Measurements from ENCODE around the gene FBXO38. TPM values are rescaled to one million over a fixed set of nuclear protein-coding genes. Genes with fewer than 3 reads are reported as not detected.

Gene FBXO38
- total RNA-seq, 2 experiments from 2014 or later: 31.7 to 34.2 TPM

DNA sequence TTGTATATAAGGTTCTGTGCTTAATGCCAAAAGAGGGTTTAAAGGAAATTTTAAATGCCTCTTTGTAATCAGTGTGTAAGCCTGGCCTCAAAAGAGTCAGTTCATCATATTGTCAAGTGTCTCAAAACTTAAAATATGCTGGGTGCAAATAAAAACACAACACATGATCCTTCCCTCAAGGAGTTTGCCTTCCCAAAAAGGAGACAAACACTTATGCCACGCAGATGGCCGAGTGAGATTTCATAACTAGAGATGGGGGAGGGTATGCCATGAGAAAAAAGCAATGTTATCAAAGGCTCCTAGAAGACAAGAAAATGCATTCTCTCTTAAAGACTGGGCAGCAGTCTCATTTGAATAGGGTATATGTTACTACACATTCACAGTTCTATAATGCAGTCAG lies 55.2 kb downstream of the FBXO38 start:
- no peak for DNase-seq
- CTCF ChIA-PET: interaction anchor here (0.6 to 7.3 kb wide), 3 partner anchors 25 to 292 kb away, joined by 7 to 111 read pairs (median 13); no protein-coding TSS in a partner anchor
- intact Hi-C loops (cut with micrococcal nuclease): no loop called here
- Mint-ChIP-seq H3K27ac (peak overlapping the region; percentile 66), H3K27me3 (ENCODE audit: low read depth) (no peaks in the 10 kb centered on the region), H3K4me1 (ENCODE audit: low read depth) (peaks cover 5% of the 10 kb centered on the region), H3K36me3 (ENCODE audit: low read depth) (peaks cover 14% of the 10 kb centered on the region), H3K4me3 (no peak overlapping the region), H3K9me3 (no peaks in the 10 kb centered on the region)

- Mint-ChIP-seq H3K4me3 (no peak overlapping the region), H3K36me3 (ENCODE audit: low read depth) (peaks cover 5% of the 10 kb centered on the region), H3K9me3 (no peaks in the 10 kb centered on the region), H3K27me3 (ENCODE audit: low read depth) (no peaks in the 10 kb centered on the region), H3K4me1 (ENCODE audit: low read depth) (no peaks in the 10 kb centered on the region), H3K27ac (no peak overlapping the region)
- CTCF ChIA-PET: interaction anchor here (0.7 to 7.3 kb wide), 12 partner anchors 11 to 288 kb away, joined by 3 to 111 read pairs (median 6); no protein-coding TSS in a partner anchor
- DNase-seq: no peak
- intact Hi-C loops (cut with micrococcal nuclease): loop anchor here (5.0 to 10.0 kb wide), 5 partner anchors 148 to 672 kb away; no protein-coding TSS in a partner anchor
Observed at GRCh38 chr5:148443241-148443640, 59.5 kb downstream of the FBXO38 start.

DNA sequence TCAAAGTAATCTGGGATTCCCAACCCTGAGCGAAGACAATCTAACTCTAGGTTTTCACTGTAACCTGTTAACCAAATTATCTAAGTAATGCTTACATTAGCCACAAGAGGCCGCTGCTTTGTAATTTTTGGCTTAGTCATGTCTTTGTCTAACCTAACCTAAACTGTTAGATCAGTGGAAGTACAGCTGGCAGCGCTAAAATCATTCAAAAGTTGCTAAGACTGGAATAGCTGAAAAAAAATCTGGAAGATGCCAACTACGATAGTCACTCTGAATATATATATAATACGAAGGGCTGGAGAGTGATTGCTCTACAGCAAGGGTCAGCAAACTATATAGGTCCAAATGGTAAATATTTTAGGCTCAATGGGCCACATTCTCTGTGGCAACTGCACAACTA lies 60.2 kb downstream of the FBXO38 start:
- H3K36me3 Mint-ChIP-seq (ENCODE audit: low read depth): peaks cover 4% of the 10 kb centered on the region
- CTCF ChIA-PET: interaction anchor here (0.6 to 7.3 kb wide), 12 partner anchors 11 to 591 kb away, joined by 3 to 111 read pairs (median 4); no protein-coding TSS in a partner anchor
- H3K4me3 Mint-ChIP-seq: no peak overlapping the region
- H3K27ac Mint-ChIP-seq: no peak overlapping the region
- H3K27me3 Mint-ChIP-seq (ENCODE audit: low read depth): no peaks in the 10 kb centered on the region
- H3K4me1 Mint-ChIP-seq (ENCODE audit: low read depth): no peaks in the 10 kb centered on the region
- DNase-seq: peak; percentile 67
- no peaks in the 10 kb centered on the region for H3K9me3 Mint-ChIP-seq
- intact Hi-C loops (cut with micrococcal nuclease): loop anchor here (1.0 to 10.0 kb wide), 8 partner anchors 39 to 671 kb away; no protein-coding TSS in a partner anchor

DNA sequence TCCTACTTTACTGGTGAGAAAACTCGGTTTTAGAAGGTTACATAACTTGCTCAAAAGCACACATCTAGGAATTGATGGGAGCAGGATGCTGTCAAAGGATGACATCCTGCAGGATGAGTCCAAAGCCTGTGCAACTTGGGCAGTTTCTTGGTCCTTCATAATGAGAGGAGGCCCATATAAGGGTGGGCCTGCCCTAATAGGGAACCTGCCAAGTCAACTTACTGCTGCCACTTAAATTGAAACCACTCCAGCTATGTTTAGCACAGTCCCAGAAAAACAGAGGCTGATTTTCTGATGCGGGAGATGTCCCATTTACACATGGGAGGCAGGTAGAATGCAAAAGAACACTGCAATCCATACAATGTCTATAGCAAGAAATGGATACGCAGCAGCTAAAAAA lies 61.8 kb downstream of the FBXO38 start:
- Mint-ChIP-seq H3K9me3 (no peaks in the 10 kb centered on the region), H3K36me3 (ENCODE audit: low read depth) (no peaks in the 10 kb centered on the region), H3K4me1 (ENCODE audit: low read depth) (no peaks in the 10 kb centered on the region), H3K27ac (no peak overlapping the region), H3K27me3 (ENCODE audit: low read depth) (no peaks in the 10 kb centered on the region), H3K4me3 (no peak overlapping the region)
- CTCF ChIA-PET: interaction anchor here (0.7 to 7.3 kb wide), 2 partner anchors 41 to 285 kb away, joined by 3 to 111 read pairs; no protein-coding TSS in a partner anchor
- intact Hi-C loops (cut with micrococcal nuclease): loop anchor here (10.0 kb wide), 2 partner anchors 151 to 669 kb away; no protein-coding TSS in a partner anchor
- no peak for DNase-seq

DNA sequence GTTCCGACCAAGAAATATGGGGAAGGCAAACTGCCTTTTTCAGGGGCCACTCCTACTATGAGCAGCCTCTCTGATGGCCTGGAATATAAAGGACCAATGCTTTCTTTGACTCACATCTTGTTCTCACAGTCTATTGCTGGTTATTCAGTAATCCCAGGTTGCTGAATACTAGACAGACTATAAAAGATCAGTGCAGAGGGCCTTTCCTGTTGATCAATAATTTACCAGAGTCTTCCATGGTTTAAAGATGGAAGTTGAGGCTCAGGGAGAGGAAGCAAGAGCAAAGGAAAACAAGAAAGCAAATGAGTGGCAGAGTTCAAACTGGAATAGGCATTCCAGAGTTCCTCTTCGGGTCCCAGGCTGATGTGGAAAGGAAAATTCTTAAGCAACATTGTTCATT lies 62.9 kb downstream of the FBXO38 start:
- intact Hi-C loops (cut with micrococcal nuclease): loop anchor here (10.0 kb wide), 2 partner anchors 152 to 668 kb away; no protein-coding TSS in a partner anchor
- no peaks in the 10 kb centered on the region for H3K27me3 Mint-ChIP-seq (ENCODE audit: low read depth)
- H3K9me3 Mint-ChIP-seq: no peaks in the 10 kb centered on the region
- H3K27ac Mint-ChIP-seq: no peak overlapping the region
- no peaks in the 10 kb centered on the region for H3K4me1 Mint-ChIP-seq (ENCODE audit: low read depth)
- no peak for DNase-seq
- no peak overlapping the region for H3K4me3 Mint-ChIP-seq
- no peaks in the 10 kb centered on the region for H3K36me3 Mint-ChIP-seq (ENCODE audit: low read depth)
- CTCF ChIA-PET: interaction anchor here (0.7 kb wide), 1 partner anchor 604 kb away, joined by 3 read pairs; no protein-coding TSS in a partner anchor

DNA sequence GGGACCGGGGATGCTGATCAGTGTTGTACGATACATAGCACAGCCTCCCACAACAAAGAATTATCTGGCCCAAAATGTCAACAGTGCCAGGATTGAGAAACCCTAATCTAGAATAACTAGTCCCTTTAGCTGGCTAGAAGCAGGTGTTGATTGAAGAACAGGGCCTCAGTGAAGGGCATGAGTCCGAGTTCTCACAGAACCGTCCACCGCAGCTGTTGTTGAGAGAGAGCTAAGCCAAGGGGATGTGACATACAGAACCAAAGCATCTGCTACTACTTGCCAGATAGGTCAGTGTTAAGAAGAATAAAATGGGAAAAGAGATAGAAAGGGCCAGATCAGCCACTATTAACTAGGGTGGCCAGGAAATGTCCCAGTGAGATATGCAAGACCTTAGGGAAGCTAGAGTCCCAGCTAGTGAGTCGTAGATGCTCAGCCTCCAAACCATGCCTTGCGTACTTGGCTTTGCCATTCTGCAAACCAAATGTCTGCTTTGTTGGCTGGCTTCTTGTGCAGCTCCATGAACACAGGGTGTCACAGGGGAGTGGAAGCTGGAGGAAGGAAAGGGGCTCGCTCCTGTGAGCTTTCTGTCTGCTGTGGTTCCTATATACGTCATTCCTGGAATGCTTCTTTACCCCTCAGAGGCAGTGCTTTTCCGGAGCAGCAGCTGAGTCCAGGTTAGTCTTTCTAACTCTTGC lies 68.9 kb downstream of the FBXO38 start:
- Mint-ChIP-seq H3K4me3 (no peak overlapping the region), H3K27ac (no peak overlapping the region), H3K27me3 (ENCODE audit: low read depth) (peaks cover 3% of the 10 kb centered on the region), H3K9me3 (no peaks in the 10 kb centered on the region), H3K4me1 (ENCODE audit: low read depth) (no peaks in the 10 kb centered on the region), H3K36me3 (ENCODE audit: low read depth) (no peaks in the 10 kb centered on the region)
- CTCF ChIA-PET: interaction anchor here (0.5 to 5.3 kb wide), 3 partner anchors 10 to 548 kb away, joined by 3 to 31 read pairs (median 3); no protein-coding TSS in a partner anchor
- DNase-seq: no peak
- intact Hi-C loops (cut with micrococcal nuclease): no loop called here

DNA sequence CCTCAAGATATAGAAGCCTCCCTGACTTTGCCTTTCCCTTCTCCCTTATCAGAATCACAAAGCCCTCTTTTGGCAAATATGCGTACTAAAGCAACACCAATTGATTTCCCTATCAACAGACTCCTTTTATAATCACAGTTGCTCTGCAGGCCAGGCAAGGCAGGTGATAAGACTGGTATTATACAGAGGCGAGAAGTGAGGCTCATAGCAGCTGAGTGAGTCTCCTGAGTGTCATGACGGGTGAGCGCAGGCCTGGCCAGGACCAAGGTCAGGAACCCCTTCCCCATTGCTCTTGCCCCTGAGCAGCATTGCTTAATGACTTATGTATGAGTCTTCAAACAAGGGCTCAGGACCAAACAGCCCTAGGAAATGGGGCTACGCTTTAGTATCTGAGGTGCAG lies 70.8 kb downstream of the FBXO38 start:
- no peak for DNase-seq
- peaks cover 2% of the 10 kb centered on the region for H3K4me1 Mint-ChIP-seq (ENCODE audit: low read depth)
- H3K9me3 Mint-ChIP-seq: no peaks in the 10 kb centered on the region
- peaks cover 7% of the 10 kb centered on the region for H3K27me3 Mint-ChIP-seq (ENCODE audit: low read depth)
- H3K36me3 Mint-ChIP-seq (ENCODE audit: low read depth): no peaks in the 10 kb centered on the region
- H3K4me3 Mint-ChIP-seq: no peak overlapping the region
- CTCF ChIA-PET: interaction anchor here (0.6 to 5.3 kb wide), 3 partner anchors 12 to 276 kb away, joined by 3 to 31 read pairs (median 3); no protein-coding TSS in a partner anchor
- intact Hi-C loops (cut with micrococcal nuclease): no loop called here
- no peak overlapping the region for H3K27ac Mint-ChIP-seq

- H3K36me3 Mint-ChIP-seq (ENCODE audit: low read depth): no peaks in the 10 kb centered on the region
- intact Hi-C loops (cut with micrococcal nuclease): no loop called here
- H3K27ac Mint-ChIP-seq: no peak overlapping the region
- DNase-seq: no peak
- peaks cover 5% of the 10 kb centered on the region for H3K4me1 Mint-ChIP-seq (ENCODE audit: low read depth)
- no peaks in the 10 kb centered on the region for H3K9me3 Mint-ChIP-seq
- peaks cover 7% of the 10 kb centered on the region for H3K27me3 Mint-ChIP-seq (ENCODE audit: low read depth)
- H3K4me3 Mint-ChIP-seq: no peak overlapping the region
- CTCF ChIA-PET: interaction anchor here (5.3 kb wide), 1 partner anchor 12 kb away, joined by 31 read pairs; no protein-coding TSS in a partner anchor
Observed at GRCh38 chr5:148455185-148455584, 71.4 kb downstream of the FBXO38 start.

DNA sequence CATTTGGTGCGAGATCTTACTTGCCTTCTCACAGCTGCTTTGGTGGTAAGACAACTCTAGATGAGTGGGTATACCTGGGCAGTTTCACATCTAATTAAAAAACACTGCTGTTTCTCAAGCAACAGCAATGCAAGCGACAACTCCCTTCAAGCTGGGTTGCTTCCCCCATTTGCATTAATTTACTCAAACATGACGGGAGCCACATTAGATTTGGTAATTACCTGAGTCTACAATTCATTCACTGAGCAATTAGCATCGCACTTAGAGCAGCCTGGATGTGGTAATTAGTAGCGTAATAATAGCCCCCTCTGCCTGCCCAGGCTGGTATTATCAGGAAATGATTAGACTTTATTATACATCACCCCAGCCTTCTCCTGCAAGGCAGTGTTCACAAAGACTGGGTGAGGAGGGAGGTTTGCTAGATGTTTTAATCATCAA lies 73.4 kb downstream of the FBXO38 start:
- no peak overlapping the region for H3K4me3 Mint-ChIP-seq
- peaks cover 7% of the 10 kb centered on the region for H3K27me3 Mint-ChIP-seq (ENCODE audit: low read depth)
- no peak overlapping the region for H3K27ac Mint-ChIP-seq
- peak; percentile 35 for DNase-seq
- no peaks in the 10 kb centered on the region for H3K36me3 Mint-ChIP-seq (ENCODE audit: low read depth)
- H3K9me3 Mint-ChIP-seq: no peaks in the 10 kb centered on the region
- peaks cover 5% of the 10 kb centered on the region for H3K4me1 Mint-ChIP-seq (ENCODE audit: low read depth)
- CTCF ChIA-PET: interaction anchor here (0.6 to 5.3 kb wide), 3 partner anchors 14 to 256 kb away, joined by 3 to 31 read pairs (median 3); no protein-coding TSS in a partner anchor
- intact Hi-C loops (cut with micrococcal nuclease): no loop called here

DNA sequence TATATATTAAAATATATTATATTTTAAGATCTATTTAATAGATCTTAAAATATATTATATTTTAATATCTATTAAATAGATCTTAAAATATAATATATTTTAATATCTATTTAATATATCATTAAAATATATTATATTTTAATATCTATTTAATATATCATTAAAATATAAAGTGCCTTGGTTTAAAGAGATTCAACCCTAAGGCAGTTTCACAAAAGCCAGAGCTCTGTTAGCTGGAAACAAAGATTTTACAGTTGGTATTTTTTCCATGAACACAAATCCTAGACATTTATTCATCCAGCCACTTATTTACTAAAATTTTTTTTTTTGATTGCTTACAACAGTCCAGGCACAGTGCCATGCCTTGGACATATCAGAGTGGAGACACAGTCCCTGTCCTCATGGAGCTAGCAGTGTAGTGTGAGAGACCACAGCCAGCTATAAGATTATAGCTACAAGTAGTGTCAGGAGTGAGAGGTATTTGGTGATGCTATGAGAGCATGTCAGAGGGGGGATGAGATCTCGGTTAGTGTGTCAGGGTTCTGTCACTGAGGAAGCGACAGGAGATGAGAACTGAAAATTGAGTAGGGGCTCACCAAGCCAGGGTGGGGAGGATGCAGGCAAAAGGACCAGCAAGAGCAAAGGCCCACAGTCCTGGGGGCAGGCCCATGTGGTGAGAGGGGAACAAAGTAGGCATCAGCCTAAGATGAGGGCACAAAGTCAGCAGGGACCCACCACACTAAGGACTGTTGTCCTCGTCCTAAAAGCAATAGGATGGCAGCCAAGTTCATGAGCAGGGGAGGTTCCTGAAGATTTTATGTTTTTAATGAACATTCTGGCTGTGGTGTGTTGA lies 74.5 kb downstream of the FBXO38 start:
- peaks cover 7% of the 10 kb centered on the region for H3K27me3 Mint-ChIP-seq (ENCODE audit: low read depth)
- H3K4me3 Mint-ChIP-seq: no peak overlapping the region
- no peaks in the 10 kb centered on the region for H3K36me3 Mint-ChIP-seq (ENCODE audit: low read depth)
- intact Hi-C loops (cut with micrococcal nuclease): no loop called here
- H3K9me3 Mint-ChIP-seq: no peaks in the 10 kb centered on the region
- no peak overlapping the region for H3K27ac Mint-ChIP-seq
- CTCF ChIA-PET: interaction anchor here (0.8 to 1.3 kb wide), 3 partner anchors 255 to 277 kb away, joined by 3 to 8 read pairs (median 3); no protein-coding TSS in a partner anchor
- H3K4me1 Mint-ChIP-seq (ENCODE audit: low read depth): peaks cover 5% of the 10 kb centered on the region
- no peak for DNase-seq

GRCh38 chr5:148459669-148460068 lies 75.9 kb downstream of the FBXO38 start:
- intact Hi-C loops (cut with micrococcal nuclease): no loop called here
- Mint-ChIP-seq H3K4me1 (ENCODE audit: low read depth) (peaks cover 5% of the 10 kb centered on the region), H3K27me3 (ENCODE audit: low read depth) (peaks cover 7% of the 10 kb centered on the region), H3K36me3 (ENCODE audit: low read depth) (no peaks in the 10 kb centered on the region), H3K27ac (no peak overlapping the region), H3K4me3 (no peak overlapping the region), H3K9me3 (no peaks in the 10 kb centered on the region)
- CTCF ChIA-PET: interaction anchor here (1.3 kb wide), 1 partner anchor 16 kb away, joined by 7 read pairs; no protein-coding TSS in a partner anchor
- no peak for DNase-seq
